Measurements from ENCODE around the gene ASB2. TPM values are rescaled to one million over a fixed set of nuclear protein-coding genes. Genes with fewer than 3 reads are reported as not detected.
A peak's percentile ranks its signal among the peaks of the same experiment; 100 is the strongest.

The ASB2 gene
- total RNA-seq, 1 experiment from 2014 or later: 7.9 TPM

- no peak for DNase-seq (ENCODE audit: low spot score)
- in situ Hi-C loops (cut with HindIII; ENCODE audit: low sequenced_read_pairs): no loop called here
Observed at GRCh38 chr14:93984070-93984469, 7.7 kb upstream of the ASB2 start.

GRCh38 chr14:93982230-93983007 lies 6.0 kb upstream of the ASB2 start:
- in situ Hi-C loops (cut with HindIII; ENCODE audit: low sequenced_read_pairs): no loop called here

GRCh38 chr14:93981316-93982229 lies 5.2 kb upstream of the ASB2 start:
- peak; percentile 69 for DNase-seq (ENCODE audit: low spot score)
- in situ Hi-C loops (cut with HindIII; ENCODE audit: low sequenced_read_pairs): no loop called here

More at GRCh38 chr14:93982230-93983007, 6.0 kb upstream of the ASB2 start:
- no peak for DNase-seq (ENCODE audit: low spot score)

GRCh38 chr14:93980456-93981201 lies 4.3 kb upstream of the ASB2 start:
- peak; percentile 94 for DNase-seq (ENCODE audit: low spot score)
- in situ Hi-C loops (cut with HindIII; ENCODE audit: low sequenced_read_pairs): no loop called here

GRCh38 chr14:93978735-93979134 lies 2.4 kb upstream of the ASB2 start:
- DNase-seq (ENCODE audit: low spot score): no peak
- in situ Hi-C loops (cut with HindIII; ENCODE audit: low sequenced_read_pairs): no loop called here

- no peak for DNase-seq (ENCODE audit: low spot score)
- in situ Hi-C loops (cut with HindIII; ENCODE audit: low sequenced_read_pairs): no loop called here
Observed at GRCh38 chr14:93977790-93978581, 1.6 kb upstream of the ASB2 start.

- in situ Hi-C loops (cut with HindIII; ENCODE audit: low sequenced_read_pairs): no loop called here
- no peak for DNase-seq (ENCODE audit: low spot score)
Observed at GRCh38 chr14:93977171-93977570, 801 bp upstream of the ASB2 start.

GRCh38 chr14:93975791-93976476 lies 436 bp downstream of the ASB2 start:
- no peak for DNase-seq (ENCODE audit: low spot score)
- in situ Hi-C loops (cut with HindIII; ENCODE audit: low sequenced_read_pairs): no loop called here

GRCh38 chr14:93974833-93975232 lies 1.5 kb downstream of the ASB2 start:
- in situ Hi-C loops (cut with HindIII; ENCODE audit: low sequenced_read_pairs): no loop called here

GRCh38 chr14:93974299-93974698 lies 2.1 kb downstream of the ASB2 start:
- no peak for DNase-seq (ENCODE audit: low spot score)
- in situ Hi-C loops (cut with HindIII; ENCODE audit: low sequenced_read_pairs): no loop called here

More at GRCh38 chr14:93974833-93975232, 1.5 kb downstream of the ASB2 start:
- no peak for DNase-seq (ENCODE audit: low spot score)

- no peak for DNase-seq (ENCODE audit: low spot score)
- in situ Hi-C loops (cut with HindIII; ENCODE audit: low sequenced_read_pairs): no loop called here
Observed at GRCh38 chr14:93973607-93974006, 2.8 kb downstream of the ASB2 start.

GRCh38 chr14:93972618-93973205 lies 3.7 kb downstream of the ASB2 start:
- DNase-seq (ENCODE audit: low spot score): no peak
- in situ Hi-C loops (cut with HindIII; ENCODE audit: low sequenced_read_pairs): no loop called here

GRCh38 chr14:93971635-93972027 lies 4.7 kb downstream of the ASB2 start:
- in situ Hi-C loops (cut with HindIII; ENCODE audit: low sequenced_read_pairs): no loop called here
- DNase-seq (ENCODE audit: low spot score): no peak

GRCh38 chr14:93970965-93971634 lies 5.3 kb downstream of the ASB2 start:
- in situ Hi-C loops (cut with HindIII; ENCODE audit: low sequenced_read_pairs): no loop called here
- DNase-seq (ENCODE audit: low spot score): no peak

- DNase-seq (ENCODE audit: low spot score): peak; percentile 49
- in situ Hi-C loops (cut with HindIII; ENCODE audit: low sequenced_read_pairs): no loop called here
Observed at GRCh38 chr14:93970585-93970964, 5.8 kb downstream of the ASB2 start.

- in situ Hi-C loops (cut with HindIII; ENCODE audit: low sequenced_read_pairs): no loop called here
- DNase-seq (ENCODE audit: low spot score): no peak
Observed at GRCh38 chr14:93969082-93969828, 7.1 kb downstream of the ASB2 start.
